Esophagus muscularis mucosa (tissue), 4 donors: ENCODE data around the gene EID2. TPM values are rescaled to one million over a fixed set of nuclear protein-coding genes. Genes with fewer than 3 reads are reported as not detected.

ENCODE experiments used
- DNase-seq: peaks from one replicate; pipeline ENCODE4 v3.0.0-alpha.2; 2017; ENCODE audit errors: extremely low spot score
- H3K27ac ChIP-seq, 4 donors: fragments of 200-600 bp; sonication (generic); replicated peaks in 1 of 4; 1 replicate in 3 of 4; 2 replicates in 1 of 4; pipeline ENCODE4 v1.5.1; 2016 to 2019; ENCODE audit warnings: mild to moderate bottlenecking in 1 of 4
- H3K27me3 ChIP-seq, 4 donors: fragments of 200-600 bp; sonication (generic); one replicate each; pipeline versions ENCODE4 v1.5.1 to v1.6.0; 2016 to 2019
- H3K36me3 ChIP-seq, 4 donors: fragments of 200-600 bp; sonication (generic); one replicate each; pipeline ENCODE4 v1.5.1; 2016 to 2019
- H3K4me1 ChIP-seq, 4 donors: fragments of 200-600 bp; sonication (generic); one replicate each; pipeline ENCODE4 v1.5.1; 2016 to 2019
- H3K4me3 ChIP-seq, 4 donors: fragments of 200-600 bp; sonication (generic); 1 replicate in 2 of 4; 2 replicates in 2 of 4; pipeline ENCODE4 v1.5.1; 2016 to 2019; ENCODE audit warnings: mild to moderate bottlenecking in 4 of 4, moderate library complexity in 1 of 4
- H3K9me3 ChIP-seq, 4 donors: fragments of 200-600 bp; sonication (generic); 1 replicate in 3 of 4; 2 replicates in 1 of 4; pipeline ENCODE4 v1.5.1; 2016 to 2019
- EP300 ChIP-seq: sonication (generic); formaldehyde crosslinking; IDR thresholded peaks from one replicate; pipeline ENCODE4 v1.6.1; 2017; ENCODE audit warnings: antibody characterized with exemption
- POLR2A ChIP-seq: fragments of 450-650 bp; IDR thresholded peaks from one replicate; pipeline ENCODE4 v1.6.1; 2017; ENCODE audit warnings: antibody characterized with exemption, moderate library complexity, mild to moderate bottlenecking, low read depth
- POLR2AphosphoS5 ChIP-seq, 2 donors: sonication (generic); formaldehyde crosslinking; IDR thresholded peaks; one replicate each; pipeline ENCODE4 v1.6.1; 2017; ENCODE audit warnings: antibody characterized with exemption in 2 of 2
- WGBS: methylation state at CpG from one replicate; pipeline ENCODE4 v1.1.5; 2018; 5-methylcytosine and 5-hydroxymethylcytosine counted together
- intact Hi-C: fragments of 100-400 bp; cut with DNase I; formaldehyde crosslinking; loops from one replicate; pipeline ENCODE4 v1.15.1; 2023
- total RNA-seq, 4 donors: library from RNA; depleted of rRNA; stranded (reverse); fragments of >200 nt; gene quantifications; one replicate each; pipeline versions ENCODE4 v1.1.0 to v1.2.1, GENCODE V29; 2016
- TF ChIP-seq, protein P1 (sequence below), 3 experiments: fragments of 200-600 bp in 2 of 3; fragments of 450-650 bp in 1 of 3; sonication (generic) in 2 of 3; IDR thresholded peaks; one replicate each; pipeline ENCODE4 v1.5.1; 2017 to 2019; ENCODE audit warnings: antibody characterized with exemption in 3 of 3, mild to moderate bottlenecking in 2 of 3, moderate library complexity in 1 of 3

EID2 gene
- total RNA-seq, 4 donors from 2014 or later = 13.9 to 26.4 (median 18.9) TPM

- H3K27ac ChIP-seq = no peak overlapping the region
- no peaks in the 10 kb centered on the region for H3K36me3 ChIP-seq
- no peak overlapping the region for H3K4me3 ChIP-seq
- no peak for TF ChIP-seq POLR2AphosphoS5 (IDR thresholded peaks at IDR 0.05)
- TF ChIP-seq, protein P1, sequence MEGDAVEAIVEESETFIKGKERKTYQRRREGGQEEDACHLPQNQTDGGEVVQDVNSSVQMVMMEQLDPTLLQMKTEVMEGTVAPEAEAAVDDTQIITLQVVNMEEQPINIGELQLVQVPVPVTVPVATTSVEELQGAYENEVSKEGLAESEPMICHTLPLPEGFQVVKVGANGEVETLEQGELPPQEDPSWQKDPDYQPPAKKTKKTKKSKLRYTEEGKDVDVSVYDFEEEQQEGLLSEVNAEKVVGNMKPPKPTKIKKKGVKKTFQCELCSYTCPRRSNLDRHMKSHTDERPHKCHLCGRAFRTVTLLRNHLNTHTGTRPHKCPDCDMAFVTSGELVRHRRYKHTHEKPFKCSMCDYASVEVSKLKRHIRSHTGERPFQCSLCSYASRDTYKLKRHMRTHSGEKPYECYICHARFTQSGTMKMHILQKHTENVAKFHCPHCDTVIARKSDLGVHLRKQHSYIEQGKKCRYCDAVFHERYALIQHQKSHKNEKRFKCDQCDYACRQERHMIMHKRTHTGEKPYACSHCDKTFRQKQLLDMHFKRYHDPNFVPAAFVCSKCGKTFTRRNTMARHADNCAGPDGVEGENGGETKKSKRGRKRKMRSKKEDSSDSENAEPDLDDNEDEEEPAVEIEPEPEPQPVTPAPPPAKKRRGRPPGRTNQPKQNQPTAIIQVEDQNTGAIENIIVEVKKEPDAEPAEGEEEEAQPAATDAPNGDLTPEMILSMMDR (IDR thresholded peaks at IDR 0.05) = no peak
- no peak for TF ChIP-seq POLR2A
- no peak for TF ChIP-seq EP300
- no peaks in the 10 kb centered on the region for H3K9me3 ChIP-seq
- 100% methylated on average over 2 of the region's 3 CpGs for WGBS
- intact Hi-C loops = loop anchor here (10.0 kb wide), 1 partner anchor 301 kb away; the partner anchor contains the start of gene FBL
- H3K4me1 ChIP-seq = peaks cover 7 to 18% (median 14%) of the 10 kb centered on the region in 4 donors
- peaks cover 0 to 25% (median 0%) of the 10 kb centered on the region in 4 donors for H3K27me3 ChIP-seq
- DNase-seq = no peak
Observed at GRCh38 chr19:39543477-39543857, 3.5 kb upstream of the EID2 start.

DNA sequence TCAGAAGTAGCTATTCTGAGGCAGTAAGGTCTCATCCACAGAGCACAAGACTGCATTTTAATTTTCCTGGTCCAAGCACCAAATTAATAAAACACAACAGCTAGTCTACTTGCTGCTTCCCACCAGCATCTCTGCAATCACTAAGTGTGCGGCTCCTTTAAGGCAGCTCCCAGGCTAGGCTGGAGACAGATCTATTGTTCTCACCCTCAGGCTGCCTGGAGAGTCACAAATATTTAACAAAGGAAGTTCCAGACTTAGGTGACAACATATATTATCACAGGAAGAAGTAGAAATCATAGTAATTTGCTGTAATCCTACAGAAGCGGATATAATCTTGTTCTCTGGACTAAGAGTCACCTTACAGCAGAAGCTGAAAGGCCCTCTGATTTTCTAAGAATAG, 2.2 kb upstream of the EID2 start:
- no peak overlapping the region for H3K4me3 ChIP-seq
- peaks cover 15 to 30% (median 26%) of the 10 kb centered on the region in 4 donors for H3K4me1 ChIP-seq
- no peak overlapping the region for H3K27ac ChIP-seq
- intact Hi-C loops = loop anchor here (10.0 kb wide), 1 partner anchor 303 kb away; the partner anchor contains the start of gene FBL
- peaks cover 0 to 20% (median 0%) of the 10 kb centered on the region in 4 donors for H3K27me3 ChIP-seq
- TF ChIP-seq POLR2AphosphoS5 (IDR thresholded peaks at IDR 0.05) (no peak), EP300 (no peak), POLR2A (no peak)
- TF ChIP-seq, protein P1 (IDR thresholded peaks at IDR 0.05) = no peak
- no peaks in the 10 kb centered on the region for H3K36me3 ChIP-seq
- no peaks in the 10 kb centered on the region for H3K9me3 ChIP-seq
- no peak for DNase-seq
- WGBS = 59% methylated on average over 2 of the region's 2 CpGs

- H3K27me3 ChIP-seq = peaks cover 0 to 9% (median 0%) of the 10 kb centered on the region in 4 donors
- no peak for DNase-seq
- H3K36me3 ChIP-seq = no peaks in the 10 kb centered on the region
- H3K9me3 ChIP-seq = no peaks in the 10 kb centered on the region
- WGBS = 5% methylated on average over 10 of the region's 10 CpGs
- peak overlapping the region; percentile 75 to 98 (median 82) for H3K4me3 ChIP-seq
- TF ChIP-seq, protein P1 (IDR thresholded peaks at IDR 0.05) = peak in 1 of 3 experiments; percentile 1
- TF ChIP-seq EP300 (no peak), POLR2A (no peak), POLR2AphosphoS5 (IDR thresholded peaks at IDR 0.05) (no peak)
- peaks cover 15 to 31% (median 28%) of the 10 kb centered on the region in 4 donors for H3K4me1 ChIP-seq
- H3K27ac ChIP-seq = peak overlapping the region; percentile 94 to 98 (median 96)
- intact Hi-C loops = loop anchor here (10.0 kb wide), 1 partner anchor 304 kb away; the partner anchor contains the start of gene FBL
Observed at GRCh38 chr19:39540333-39540673, 342 bp upstream of the EID2 start.

GRCh38 chr19:39539165-39539517, 820 bp downstream of the EID2 start:
- no peaks in the 10 kb centered on the region for H3K36me3 ChIP-seq
- DNase-seq = no peak
- WGBS = 6% methylated on average over 10 of the region's 10 CpGs
- H3K4me1 ChIP-seq = peaks cover 15 to 31% (median 28%) of the 10 kb centered on the region in 4 donors
- no peak for TF ChIP-seq EP300
- TF ChIP-seq POLR2AphosphoS5 (IDR thresholded peaks at IDR 0.05) = no peak
- TF ChIP-seq POLR2A = no peak
- TF ChIP-seq, protein P1 (IDR thresholded peaks at IDR 0.05) = no peak
- H3K27me3 ChIP-seq = no peaks in the 10 kb centered on the region
- no peaks in the 10 kb centered on the region for H3K9me3 ChIP-seq
- H3K27ac ChIP-seq = peak overlapping the region; percentile 94 to 98 (median 96)
- intact Hi-C loops = loop anchor here (10.0 kb wide), 1 partner anchor 194 kb away; the partner anchor contains the start of gene SAMD4B
- peak overlapping the region; percentile 75 to 98 (median 82) for H3K4me3 ChIP-seq

DNA sequence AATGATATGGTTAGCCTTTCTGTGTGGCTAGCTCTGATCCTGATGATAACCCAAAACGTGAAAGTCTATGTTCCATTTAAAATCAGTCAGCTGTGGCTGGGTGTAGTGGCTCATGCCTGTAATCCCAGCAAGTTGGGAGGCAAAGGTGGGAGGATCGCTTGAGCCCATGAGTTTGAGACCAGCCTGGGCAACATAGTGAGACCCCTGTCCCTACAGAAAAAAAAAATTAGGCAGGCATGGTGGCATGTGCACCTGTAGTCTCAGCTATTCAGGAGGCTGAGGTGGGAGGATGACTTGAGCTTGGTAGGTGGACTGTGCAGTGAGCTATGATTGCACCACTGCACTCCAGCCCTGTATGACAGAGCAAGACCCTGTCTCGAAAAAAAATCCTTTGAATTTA, 6.2 kb downstream of the EID2 start:
- 73% methylated on average over 3 of the region's 3 CpGs for WGBS
- H3K36me3 ChIP-seq = peaks cover 0 to 3% (median 0%) of the 10 kb centered on the region in 4 donors
- intact Hi-C loops = loop anchor here (5.0 to 10.0 kb wide), 4 partner anchors 61 to 406 kb away; partner anchors contain the start of genes PAK4, SAMD4B and SUPT5H
- H3K4me1 ChIP-seq = peaks cover 25 to 50% (median 42%) of the 10 kb centered on the region in 4 donors
- no peaks in the 10 kb centered on the region for H3K27me3 ChIP-seq
- no peaks in the 10 kb centered on the region for H3K9me3 ChIP-seq
- no peak for DNase-seq
- no peak for TF ChIP-seq POLR2A
- TF ChIP-seq POLR2AphosphoS5 (IDR thresholded peaks at IDR 0.05) = no peak
- TF ChIP-seq EP300 = no peak
- TF ChIP-seq, protein P1 (IDR thresholded peaks at IDR 0.05) = no peak
- no peak overlapping the region for H3K4me3 ChIP-seq
- H3K27ac ChIP-seq = no peak overlapping the region
